Measurements from ENCODE around the gene C11orf16.

- TF ChIP-seq, protein P1, sequence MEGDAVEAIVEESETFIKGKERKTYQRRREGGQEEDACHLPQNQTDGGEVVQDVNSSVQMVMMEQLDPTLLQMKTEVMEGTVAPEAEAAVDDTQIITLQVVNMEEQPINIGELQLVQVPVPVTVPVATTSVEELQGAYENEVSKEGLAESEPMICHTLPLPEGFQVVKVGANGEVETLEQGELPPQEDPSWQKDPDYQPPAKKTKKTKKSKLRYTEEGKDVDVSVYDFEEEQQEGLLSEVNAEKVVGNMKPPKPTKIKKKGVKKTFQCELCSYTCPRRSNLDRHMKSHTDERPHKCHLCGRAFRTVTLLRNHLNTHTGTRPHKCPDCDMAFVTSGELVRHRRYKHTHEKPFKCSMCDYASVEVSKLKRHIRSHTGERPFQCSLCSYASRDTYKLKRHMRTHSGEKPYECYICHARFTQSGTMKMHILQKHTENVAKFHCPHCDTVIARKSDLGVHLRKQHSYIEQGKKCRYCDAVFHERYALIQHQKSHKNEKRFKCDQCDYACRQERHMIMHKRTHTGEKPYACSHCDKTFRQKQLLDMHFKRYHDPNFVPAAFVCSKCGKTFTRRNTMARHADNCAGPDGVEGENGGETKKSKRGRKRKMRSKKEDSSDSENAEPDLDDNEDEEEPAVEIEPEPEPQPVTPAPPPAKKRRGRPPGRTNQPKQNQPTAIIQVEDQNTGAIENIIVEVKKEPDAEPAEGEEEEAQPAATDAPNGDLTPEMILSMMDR (IDR thresholded peaks at IDR 0.05; ENCODE audit: low read length), result no peak
- no peak for TF ChIP-seq EZH2 (IDR thresholded peaks at IDR 0.05; ENCODE audit: borderline replicate concordance, low read length)
Observed at GRCh38 chr11:8971924-8972316, 39.2 kb upstream of the C11orf16 start.

Data from OCI-LY1 (cell line).